ENCODE results near the gene SLC33A1. TPM values are rescaled to one million over a fixed set of nuclear protein-coding genes. Genes with fewer than 3 reads are reported as not detected.

Gene SLC33A1
- total and polyA plus RNA-seq, 2 of the 13 experiments (the other 11 are each of a cell fraction or from before 2014, with no cell fraction given) = 20.0 to 32.1 TPM

- TF ChIP-seq PATZ1 (CRISPR knock-in tag; IDR thresholded peaks at IDR 0.05) (no peak), MYC (CRISPR knock-in tag; IDR thresholded peaks at IDR 0.05; ENCODE audit: borderline replicate concordance) (peak; percentile 70; the same call in 1 of the 2 replicates), HMGA1 (CRISPR knock-in tag; conservative IDR thresholded peaks at IDR 0.05) (no peak), ZNF362 (CRISPR knock-in tag; IDR thresholded peaks at IDR 0.05; ENCODE audit: borderline replicate concordance) (peak; percentile 43; the same call in 1 of the 2 replicates), ZNF513 (CRISPR knock-in tag; conservative IDR thresholded peaks at IDR 0.05) (peak; percentile 66; the same call in 1 of the 2 replicates), ZBTB7B (CRISPR knock-in tag; IDR thresholded peaks at IDR 0.05) (peak; percentile 91), ZNF678 (CRISPR knock-in tag; IDR thresholded peaks at IDR 0.05) (no peak; the same call in none of the 2 replicates), MIXL1 (CRISPR knock-in tag; IDR thresholded peaks at IDR 0.05) (0 out of 2 replicates have a peak, but pooled peaks have one; percentile 13), ZFAT (CRISPR knock-in tag; conservative IDR thresholded peaks at IDR 0.05) (no peak), ZBTB10 (CRISPR knock-in tag; IDR thresholded peaks at IDR 0.05; ENCODE audit: borderline replicate concordance) (peak; percentile 99), ZNF367 (CRISPR knock-in tag; IDR thresholded peaks at IDR 0.05; ENCODE audit: borderline replicate concordance) (peak; percentile 38; the same call in 1 of the 2 replicates), ATM (IDR thresholded peaks at IDR 0.05; ENCODE audit: borderline replicate concordance) (no peak), MED8 (CRISPR knock-in tag; IDR thresholded peaks at IDR 0.05; ENCODE audit: insufficient replicate concordance) (no peak), CBFB (CRISPR knock-in tag; IDR thresholded peaks at IDR 0.05) (0 out of 2 replicates have a peak, but pooled peaks have one; percentile 18), CAMTA2 (CRISPR knock-in tag; IDR thresholded peaks at IDR 0.05; ENCODE audit: borderline replicate concordance) (no peak), ZNF10 (CRISPR knock-in tag; IDR thresholded peaks at IDR 0.05; ENCODE audit: borderline replicate concordance, low read depth) (no peak), ZNF260 (CRISPR knock-in tag; IDR thresholded peaks at IDR 0.05; ENCODE audit: borderline replicate concordance, low read depth) (no peak), XRCC5 (optimal IDR thresholded peaks at IDR 0.05; ENCODE audit: low read length) (peak; percentile 86), ZNF740 (CRISPR knock-in tag; IDR thresholded peaks at IDR 0.05) (no peak), TSC22D2 (CRISPR knock-in tag; IDR thresholded peaks at IDR 0.05; ENCODE audit: borderline replicate concordance) (no peak), RARA (CRISPR knock-in tag; IDR thresholded peaks at IDR 0.05) (0 out of 2 replicates have a peak, but pooled peaks have one; percentile 7)
Observed at GRCh38 chr3:155805802-155806618, 48.2 kb downstream of the SLC33A1 start, which contains the start of gene C3orf33 (continued).
